ENCODE data around the gene JUP.

JUP gene

GRCh38 chr17:41707803-41708669 lies 78.5 kb downstream of the JUP start:
- Histone ChIP-seq H3K9ac (ENCODE audit: low read length) (no peak overlapping the region), H3K27me3 (ENCODE audit: control insufficient read depth, insufficient read depth, low read length) (peaks cover 94% of the 10 kb centered on the region), H3K27ac (ENCODE audit: low read depth, low read length) (no peak overlapping the region), H3K9me3 (ENCODE audit: control insufficient read depth, insufficient read depth, low read depth, low read length) (peaks cover 4% of the 10 kb centered on the region; the same call in 1 of the 2 replicates), H3K36me3 (ENCODE audit: control insufficient read depth, insufficient read depth, low read length) (no peaks in the 10 kb centered on the region), H3K4me1 (ENCODE audit: control insufficient read depth, insufficient read depth, low read length) (peaks cover 24% of the 10 kb centered on the region), H3K4me3 (ENCODE audit: low read depth, low read length) (no peak overlapping the region)

DNA sequence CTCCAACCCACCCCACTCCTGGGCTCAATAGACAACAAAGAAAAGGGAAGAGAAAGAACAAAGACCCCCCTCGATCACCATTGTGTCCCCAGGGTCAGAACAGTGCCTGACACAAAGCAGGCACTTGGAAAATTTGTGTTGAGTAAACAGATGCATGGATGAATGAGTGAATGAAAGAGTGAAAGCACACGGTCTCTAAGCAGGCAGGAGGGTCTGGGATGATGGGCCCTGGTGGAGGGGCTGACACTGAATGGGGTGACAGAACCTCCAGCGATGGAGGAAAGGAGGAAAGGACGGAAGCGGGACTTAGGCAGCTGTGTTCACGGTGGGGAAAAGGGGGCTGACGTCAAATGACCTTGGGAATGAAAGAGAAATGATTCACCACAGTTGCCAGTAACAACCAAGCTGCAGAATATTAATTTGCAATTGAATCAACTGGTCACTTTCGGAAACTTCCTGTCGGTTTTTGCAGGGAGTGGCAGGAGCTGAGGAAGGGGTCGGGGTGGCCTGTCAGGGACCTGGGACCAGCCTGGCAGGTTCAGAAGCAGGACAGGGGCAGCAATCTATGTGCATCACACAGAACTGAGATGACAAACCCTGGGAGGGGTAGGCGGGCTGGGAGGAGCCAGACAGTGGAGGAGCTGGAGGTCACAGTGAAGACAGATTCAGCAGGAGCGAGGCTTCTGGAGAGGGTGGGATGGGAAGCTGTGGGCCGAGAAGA lies 81.1 kb downstream of the JUP start:
- no peaks in the 10 kb centered on the region for H3K36me3 ChIP-seq (ENCODE audit: control insufficient read depth, insufficient read depth, low read length)
- peaks cover 68% of the 10 kb centered on the region for H3K27me3 ChIP-seq (ENCODE audit: control insufficient read depth, insufficient read depth, low read length)
- H3K9me3 ChIP-seq (ENCODE audit: control insufficient read depth, insufficient read depth, low read depth, low read length), result peaks cover 4% of the 10 kb centered on the region; the same call in 1 of the 2 replicates
- no peak overlapping the region for H3K9ac ChIP-seq (ENCODE audit: low read length)
- peak overlapping the region; percentile 4; the same call in 1 of the 2 replicates for H3K4me3 ChIP-seq (ENCODE audit: low read depth, low read length)
- H3K4me1 ChIP-seq (ENCODE audit: control insufficient read depth, insufficient read depth, low read length), result peaks cover 24% of the 10 kb centered on the region
- no peak overlapping the region for H3K27ac ChIP-seq (ENCODE audit: low read depth, low read length)
